Heart right ventricle (tissue), 16 donors: ENCODE data around the gene AAK1. TPM values are rescaled to one million over a fixed set of nuclear protein-coding genes. Genes with fewer than 3 reads are reported as not detected.
"Not testable (repeated sequence)": the region's sequence is repeated elsewhere in the genome, so short reads cannot be mapped to it uniquely, and the experiment has no call there.

Experiments
- ATAC-seq, 8 donors: fragments of 200-7000 bp; cut with Tn5 transposase; one replicate each; pipeline ENCODE4 v1.9.1; 2020; ENCODE audit warnings: mild to moderate bottlenecking in 8 of 8, moderate library complexity in 8 of 8, moderate number of reproducible peaks in 1 of 8
- DNase-seq, 2 donors: peaks; one replicate each; pipeline ENCODE4 v3.0.0-alpha.2; 2020
- H3K27ac ChIP-seq, 10 donors: fragments of 200-600 bp; sonication (generic) in 2 of 10; one replicate each; pipeline versions ENCODE4 v1.5.0 to v1.8.0; 2020 to 2022; ENCODE audit warnings: mild to moderate bottlenecking in 3 of 10
- H3K27me3 ChIP-seq, 7 donors: fragments of 200-600 bp; one replicate each; pipeline ENCODE4 v1.8.0; 2021 to 2022; ENCODE audit warnings: mild to moderate bottlenecking in 2 of 7
- H3K36me3 ChIP-seq, 9 donors: fragments of 200-600 bp; sonication (generic) in 1 of 9; one replicate each; pipeline versions ENCODE4 v1.5.0 to v1.8.0; 2020 to 2022; ENCODE audit warnings: mild to moderate bottlenecking in 2 of 9
- H3K4me1 ChIP-seq, 9 donors: fragments of 200-600 bp; sonication (generic) in 1 of 9; one replicate each; pipeline versions ENCODE4 v1.5.0 to v1.8.0; 2020 to 2022; ENCODE audit warnings: mild to moderate bottlenecking in 4 of 9
- H3K4me3 ChIP-seq, 10 donors: fragments of 200-600 bp; sonication (generic) in 2 of 10; one replicate each; pipeline versions ENCODE4 v1.5.0 to v1.8.0; 2020 to 2022; ENCODE audit warnings: mild to moderate bottlenecking in 7 of 10, moderate library complexity in 2 of 10
- H3K9me3 ChIP-seq, 11 donors: fragments of 200-600 bp in 10 of 11; sonication (generic) in 2 of 11; one replicate each; pipeline versions ENCODE4 v1.5.0 to v1.8.0; 2013 to 2022; ENCODE audit warnings: mild to moderate bottlenecking in 2 of 11, control low read depth in 1 of 11, moderate library complexity in 1 of 11
- CTCF ChIP-seq, 9 donors: fragments of 200-600 bp; sonication (generic) in 2 of 9; IDR thresholded peaks; one replicate each; pipeline versions ENCODE4 v1.5.0 to v1.8.0; 2021 to 2022; ENCODE audit warnings: antibody characterized with exemption in 9 of 9, mild to moderate bottlenecking in 5 of 9, moderate library complexity in 1 of 9
- WGBS, 2 donors: extraction: QIAGEN DNeasy Blood & Tissue Kit; methylation state at CpG; one replicate each; pipeline ENCODE4 v1.1.7; 2013; ENCODE audit warnings: inconsistent platforms in 1 of 2; 5-methylcytosine and 5-hydroxymethylcytosine counted together
- intact Hi-C, 10 donors: fragments of 100-400 bp; cut with DNase I; formaldehyde crosslinking; loops; one replicate each; pipeline versions ENCODE4 v1.11.1 to v1.14.2; 2022
- polyA plus RNA-seq, 2 donors: library from polyadenylated mRNA; stranded (reverse); fragments of 200-250 nt; gene quantifications; one replicate each; pipeline ENCODE4 v1.2.3, GENCODE V29; 2013
- total RNA-seq, 10 donors: library from RNA; stranded (reverse); fragmentation: NEBNext Ultra II Directional in 3 of 10; extraction: Animal tissue kit (Norgen Biotek cat#: 25700) in 3 of 10; gene quantifications; one replicate each; pipeline versions ENCODE4 v1.2.1 to v1.2.4, GENCODE V29; 2021 to 2023
- donor health status: Arrhythmogenic right ventricular cardiomyopathy.
- donor health status: ischemic (EF 13 %, LVEDD 7.1; RV severe dilation, severe dysfunction).
- donor health status: healthy with polysubstance abuse.
- donor health status: DM: no; HTN: yes; CAD: no.
- donor health status: DM: no; HTN: no; CAD: no.
- donor health status: ischemic (EF 25% LVEDD 6.9; RV normal size, moderate dysfunction).
- donor health status: ischemic (EF 25% LVEDD 5.7; RV mildly dilated, moderate dysfunction).
- donor health status: healthy.
- donor health status: DM: yes; HTN: yes; CAD: no.
- donor health status: Ischemic cardiomyopathy.
- donor health status: ischemic (EF 35%, LVEDD 5.7; RV mildly dilated, moderate dysfunction).
- donor health status: nonischemic (EF 11% LVEDD 7.7; RV severe dilation, severe dysfunction).
- donor health status: DM: yes; HTN: yes; CAD: no.
- donor health status: PGD.
- donor health status: ischemic (EF 29% LVEDD 5.4; RV normal size, mild dysfunction).
- donor health status: nonischemic (EF 23%, LVEDD 6.1; RV moderate dilation, normal function).

AAK1 gene
- total and polyA plus RNA-seq, 12 donors = 10.1 to 148 (median 116) TPM

- DNase-seq = no peak
- no peak for TF ChIP-seq CTCF (IDR thresholded peaks at IDR 0.05)
- peak in 1 of 8 donors; percentile 42 for ATAC-seq
- Histone ChIP-seq H3K36me3 (no peaks in the 10 kb centered on the region), H3K27me3 (no peaks in the 10 kb centered on the region), H3K27ac (peak overlapping the region in 2 of 10 donors; percentile 3 to 12), H3K4me1 (peaks cover 5 to 93% (median 48%) of the 10 kb centered on the region in 9 donors), H3K4me3 (no peak overlapping the region), H3K9me3 (no peaks in the 10 kb centered on the region)
- WGBS, 2 donors = 40 to 41% methylated on average over 1 of the region's 1 CpG
- intact Hi-C loops = loop anchor here in 1 of 10 donors (10.0 kb wide), 1 partner anchor 50 kb away; no protein-coding TSS in a partner anchor
Measured at GRCh38 chr2:69624611-69625010, 18.9 kb downstream of the AAK1 start.

DNA sequence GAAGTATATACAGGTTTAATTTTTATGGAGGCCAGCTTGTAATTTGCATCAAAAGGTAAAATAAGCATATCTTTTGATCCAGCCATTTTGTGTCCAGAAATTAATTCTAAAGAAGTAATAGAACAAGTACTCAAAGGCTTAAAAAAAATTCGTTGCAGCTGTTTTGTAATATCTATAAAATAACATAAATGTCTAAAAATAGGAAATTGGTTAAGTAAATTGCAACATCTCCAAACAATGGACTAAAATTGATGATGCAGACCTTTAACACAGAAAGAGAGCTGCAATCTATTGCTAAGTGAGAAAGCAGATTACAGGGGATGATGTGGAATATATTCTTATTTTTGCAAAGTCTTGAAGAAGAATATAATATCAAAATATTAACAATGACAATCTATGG, 19.4 kb downstream of the AAK1 start:
- no peaks in the 10 kb centered on the region for H3K27me3 ChIP-seq
- no peak for DNase-seq
- ATAC-seq = no peak
- H3K9me3 ChIP-seq = no peaks in the 10 kb centered on the region
- TF ChIP-seq CTCF (IDR thresholded peaks at IDR 0.05) = no peak
- H3K4me3 ChIP-seq = no peak overlapping the region
- H3K36me3 ChIP-seq = no peaks in the 10 kb centered on the region
- peaks cover 5 to 93% (median 50%) of the 10 kb centered on the region in 9 donors for H3K4me1 ChIP-seq
- H3K27ac ChIP-seq = peak overlapping the region in 1 of 10 donors; percentile 3
- intact Hi-C loops = loop anchor here in 1 of 10 donors (10.0 kb wide), 1 partner anchor 49 kb away; no protein-coding TSS in a partner anchor
- WGBS, 2 donors = 56 to 66% methylated on average over 1 of the region's 1 CpG

- peaks cover 4 to 93% (median 53%) of the 10 kb centered on the region in 9 donors for H3K4me1 ChIP-seq
- TF ChIP-seq CTCF (IDR thresholded peaks at IDR 0.05) = no peak
- no peaks in the 10 kb centered on the region for H3K9me3 ChIP-seq
- H3K4me3 ChIP-seq = no peak overlapping the region
- DNase-seq (no peak), ATAC-seq (peak in 1 of 8 donors; percentile 32)
- H3K27me3 ChIP-seq = no peaks in the 10 kb centered on the region
- WGBS, 2 donors = 71 to 89% methylated on average over 7 of the region's 7 CpGs
- no peak overlapping the region for H3K27ac ChIP-seq
- intact Hi-C loops = loop anchor here in 1 of 10 donors (10.0 kb wide), 1 partner anchor 48 kb away; no protein-coding TSS in a partner anchor
- H3K36me3 ChIP-seq = no peaks in the 10 kb centered on the region
Measured at GRCh38 chr2:69623236-69623635, 20.3 kb downstream of the AAK1 start.

DNA sequence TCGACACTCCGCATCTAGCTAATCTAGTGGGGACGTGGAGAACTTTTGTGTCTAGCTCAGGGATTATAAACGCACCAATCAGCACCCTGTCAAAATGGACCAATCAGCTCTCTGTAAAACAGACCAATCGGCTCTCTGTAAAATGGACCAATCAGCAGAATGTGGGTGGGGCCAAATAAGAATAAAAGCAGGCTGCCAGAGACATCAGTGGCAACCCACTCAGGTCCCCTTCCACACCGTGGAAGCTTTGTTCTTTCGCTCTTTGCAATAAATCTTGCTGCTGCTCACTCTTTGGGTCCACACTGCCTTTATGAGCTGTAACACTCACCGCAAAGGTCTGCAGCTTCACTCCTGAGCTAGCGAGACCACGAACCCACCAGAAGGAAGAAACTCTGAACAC, 20.7 kb downstream of the AAK1 start:
- not testable (repeated sequence) for ATAC-seq, H3K4me3 ChIP-seq, H3K9me3 ChIP-seq, DNase-seq, H3K27me3 ChIP-seq, H3K36me3 ChIP-seq, H3K27ac ChIP-seq
- H3K4me1 ChIP-seq = peaks cover 4 to 93% (median 56%) of the 10 kb centered on the region in 9 donors
- intact Hi-C loops = loop anchor here in 1 of 10 donors (10.0 kb wide), 1 partner anchor 48 kb away; no protein-coding TSS in a partner anchor
- WGBS, 2 donors = 91 to 96% methylated on average over 9 to 10 of the region's 10 CpGs

GRCh38 chr2:69622017-69622540, 21.5 kb downstream of the AAK1 start:
- DNase-seq, H3K4me3 ChIP-seq, H3K27me3 ChIP-seq, H3K9me3 ChIP-seq, H3K36me3 ChIP-seq, H3K27ac ChIP-seq: not testable (repeated sequence)
- peak in 1 of 8 donors; percentile 27 for ATAC-seq
- intact Hi-C loops = loop anchor here in 1 of 10 donors (10.0 kb wide), 1 partner anchor 47 kb away; no protein-coding TSS in a partner anchor
- WGBS, 2 donors = 97 to 98% methylated on average over 29 of the region's 29 CpGs
- peaks cover 4 to 93% (median 57%) of the 10 kb centered on the region in 9 donors for H3K4me1 ChIP-seq
